ENCODE results near the gene RALB. TPM values are rescaled to one million over a fixed set of nuclear protein-coding genes. Genes with fewer than 3 reads are reported as not detected.
A peak's percentile ranks its signal among the peaks of the same experiment; 100 is the strongest.

Gene RALB
- total RNA-seq, 1 experiment from 2014 or later: 24.6 TPM

- no peaks in the 10 kb centered on the region for H4K20me1 ChIP-seq (ENCODE audit: control insufficient read depth, insufficient read depth, insufficient read length)
- no CpG with 5 or more reads among the region's 5 CpGs for WGBS (ENCODE audit: extremely low coverage, insufficient read length, low lambda C conversion rate)
- H4K5ac ChIP-seq (ENCODE audit: insufficient read length, low read depth, low read length): no peak overlapping the region
- H3K14ac ChIP-seq (ENCODE audit: insufficient read depth, low read length): no peak overlapping the region; the same call in 1 of the 2 replicates
- H3K79me2 ChIP-seq (ENCODE audit: insufficient read depth, low read length): no peaks in the 10 kb centered on the region
- H2BK15ac ChIP-seq (ENCODE audit: low read depth, low read length): no peak overlapping the region
- H3K23ac ChIP-seq (ENCODE audit: insufficient read length, low read depth, low read length): no peak overlapping the region
- H3K9ac ChIP-seq (ENCODE audit: extremely low read depth, insufficient read length, low read length): no peak overlapping the region
- no peak overlapping the region for H2AK5ac ChIP-seq (ENCODE audit: insufficient read length, low read length)
- H3K9me3 ChIP-seq (ENCODE audit: control insufficient read depth, low read depth, low read length): no peaks in the 10 kb centered on the region
- H3K79me1 ChIP-seq (ENCODE audit: insufficient read depth, low read depth, low read length, poor library complexity, severe bottlenecking): no peaks in the 10 kb centered on the region
- peaks cover 0 to under 1% (median 0%) of the 10 kb centered on the region in 3 experiments; a peak in 2 of 7 replicates for H3K36me3 Mint-ChIP-seq (ENCODE audit: insufficient read depth in 1 of 3, low read depth in 3 of 3)
- no peak overlapping the region for H2BK12ac ChIP-seq (ENCODE audit: insufficient read length, low read depth, low read length)
- no peak overlapping the region for H3K27ac Mint-ChIP-seq
- H4K8ac ChIP-seq (replicated peaks; ENCODE audit: insufficient read length, low read depth, low read length): no peak overlapping the region
- no peak overlapping the region for H4K91ac ChIP-seq (ENCODE audit: insufficient read length, low read depth, low read length)
- H3K18ac ChIP-seq (ENCODE audit: insufficient read length, low read depth, low read length): no peak overlapping the region
- no peaks in the 10 kb centered on the region for H3K27me3 Mint-ChIP-seq (ENCODE audit: low read depth)
- H3K27me3 ChIP-seq (ENCODE audit: insufficient read depth, low read length): no peaks in the 10 kb centered on the region
- H3K4ac ChIP-seq (ENCODE audit: low read depth, low read length): no peak overlapping the region
- no peak overlapping the region for H2BK5ac ChIP-seq (ENCODE audit: insufficient read length, low read length)
- no peaks in the 10 kb centered on the region for H3K23me2 ChIP-seq (ENCODE audit: insufficient read length, low read depth, low read length, poor library complexity, severe bottlenecking)
- peaks cover 0 to under 1% of the 10 kb centered on the region in 2 experiments; a peak in 3 of 5 replicates for H3K9me3 Mint-ChIP-seq
- no peak overlapping the region for H2BK120ac ChIP-seq (ENCODE audit: low read depth, low read length, poor library complexity, severe bottlenecking)
- H2BK20ac ChIP-seq (ENCODE audit: low read depth, low read length, poor library complexity, severe bottlenecking): no peak overlapping the region
- peaks cover 3% of the 10 kb centered on the region; the same call in 1 of the 2 replicates for H3K4me1 ChIP-seq (ENCODE audit: insufficient read depth, low read length)
- peak; percentile 41; the same call in 2 of the 3 replicates for TF ChIP-seq CTCF (conservative IDR thresholded peaks at IDR 0.05)
- H3K4me3 Mint-ChIP-seq: no peak overlapping the region
- H3T11ph ChIP-seq (ENCODE audit: low read length): no peak overlapping the region
- no peak overlapping the region for H3K4me2 ChIP-seq (ENCODE audit: insufficient read depth, insufficient read length, low read length)
- H3K4me1 Mint-ChIP-seq: peaks cover 4 to 8% of the 10 kb centered on the region in 2 experiments; a peak in 3 of 4 replicates
- H2AFZ ChIP-seq (ENCODE audit: low read length): no peak overlapping the region
- peak; percentile 39 for DNase-seq
- no peak overlapping the region for H3K56ac ChIP-seq (ENCODE audit: insufficient read length, low read depth, low read length)
- no peak overlapping the region for H3K27ac ChIP-seq (ENCODE audit: insufficient read length, low read depth, low read length)
Measured at GRCh38 chr2:120204022-120204405, 48.6 kb upstream of the RALB start.

Measured in H9 (cell line).